Tracheal epithelial cell (primary cell): ENCODE results near the gene PTPN18. TPM values are rescaled to one million over a fixed set of nuclear protein-coding genes. Genes with fewer than 3 reads are reported as not detected.

Source experiments
- total RNA-seq: library from RNA; depleted of rRNA; stranded (reverse); fragments of >200 nt; gene quantifications from 2 replicates; pipeline ENCODE4 v1.2.1, GENCODE V29; 2014

The PTPN18 gene
- total RNA-seq = 15.6 and 17.8 TPM in 2 replicates

GRCh38 chr2:130355578-130356431 is at the start of gene PTPN18:
PTPN18 (plus strand) TSS chr2:130356056; CDS start chr2:130356108, 52 bp downstream.

GRCh38 chr2:130342533-130343275 is 13.2 kb upstream of the PTPN18 start, which contains the start of gene IMP4:
IMP4 (plus strand) TSS chr2:130342897; CDS start chr2:130342933, 36 bp downstream.

Other genes starting within 250 kb of the PTPN18 start
- not detected in 2 replicates for gene POTEF, start 226.8 kb upstream of the PTPN18 start, total RNA-seq
- gene CCDC74B, start 210.9 kb upstream of the PTPN18 start, total RNA-seq = 1.4 and 2.3 TPM in 2 replicates
- gene SMPD4, start 174.5 kb upstream of the PTPN18 start, total RNA-seq = 13.5 and 14.9 TPM in 2 replicates
- gene MZT2B, start 173.8 kb upstream of the PTPN18 start, total RNA-seq = 180 and 208 TPM in 2 replicates
- not detected in 2 replicates for gene TUBA3E, start 157.6 kb upstream of the PTPN18 start, total RNA-seq
- 137 and 140 TPM in 2 replicates for gene IMP4, start 13.2 kb upstream of the PTPN18 start, total RNA-seq
- gene POTEI, start 153.3 kb downstream of the PTPN18 start, total RNA-seq = not detected in 2 replicates
- not detected in 2 replicates for gene CFC1B, start 165.2 kb downstream of the PTPN18 start, total RNA-seq
- not detected in 2 replicates for gene CFC1, start 243.5 kb downstream of the PTPN18 start, total RNA-seq